Jurkat, Clone E6-1 (cell line): ENCODE data around the gene WWOX.

ENCODE experiments used
- DNase-seq: peaks from one replicate; pipeline ENCODE4 v3.0.0-alpha.2; 2011; ENCODE audit warnings: low read depth, low spot score
- H3K4me3 ChIP-seq: 2 replicates; pipeline ENCODE4 v1.5.1; 2011; ENCODE audit warnings: mild to moderate bottlenecking, low read length, control low read depth, moderate library complexity

WWOX gene

DNA sequence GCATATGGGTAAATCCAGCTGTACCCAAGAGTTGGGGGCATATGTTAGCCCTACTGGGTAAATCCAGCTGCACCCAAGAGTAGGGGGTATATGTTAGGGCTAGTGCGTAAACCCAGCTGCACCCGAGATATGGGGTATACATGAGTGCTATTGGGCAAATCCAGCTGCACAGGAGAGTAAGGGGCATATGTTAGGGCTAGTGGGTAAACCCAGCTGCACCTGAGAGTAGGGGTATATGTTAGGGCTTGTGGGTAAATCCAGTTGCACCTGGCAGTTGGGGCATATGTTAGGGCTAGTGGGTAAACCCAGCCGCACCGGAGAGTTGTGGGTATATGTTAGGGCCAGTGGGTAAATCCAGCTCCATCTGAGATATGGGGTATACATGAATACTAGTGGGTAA lies 80.9 kb downstream of the WWOX start:
- no peak for DNase-seq

DNA sequence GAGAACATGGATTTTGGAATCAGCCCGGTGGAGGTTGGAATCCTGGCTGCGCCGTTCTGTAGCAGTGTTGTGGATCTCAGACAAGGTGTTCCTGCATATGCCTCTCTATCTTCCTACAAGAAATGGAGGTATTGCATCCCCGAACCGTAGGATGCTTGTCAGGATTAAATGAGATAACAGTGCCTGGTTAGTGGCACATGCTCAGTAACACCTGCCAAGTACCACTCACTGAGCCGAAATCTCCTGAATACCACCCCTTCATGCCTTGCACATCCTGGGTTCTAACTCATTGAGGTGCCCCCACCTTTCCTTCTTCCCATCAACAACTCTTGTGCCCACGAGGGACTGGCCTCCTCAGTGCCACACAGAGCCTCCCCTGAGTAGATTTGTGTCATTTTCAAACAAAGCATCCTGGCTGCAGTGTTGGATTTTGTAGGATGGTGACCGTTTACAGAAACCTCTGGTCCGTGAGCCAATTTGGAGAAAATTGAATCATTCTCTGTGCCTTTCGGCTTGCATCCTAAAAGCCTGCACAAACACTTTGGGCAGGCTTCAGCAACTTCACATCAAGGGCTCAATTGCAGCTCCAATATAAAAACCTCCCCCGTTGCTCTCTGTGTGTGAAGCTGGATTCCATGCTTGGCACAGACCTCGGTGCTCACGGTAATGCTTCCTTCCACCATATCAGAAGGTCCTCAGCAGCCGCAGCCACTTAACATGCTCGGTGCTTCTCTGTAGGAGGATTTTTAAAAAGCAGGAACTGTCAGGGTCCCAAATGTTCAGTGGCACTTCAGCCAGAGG lies 84.2 kb downstream of the WWOX start:
- no peak for DNase-seq

More for the DNA sequence above, 80.9 kb downstream of the WWOX start:
- H3K4me3 ChIP-seq = no peak overlapping the region

DNA sequence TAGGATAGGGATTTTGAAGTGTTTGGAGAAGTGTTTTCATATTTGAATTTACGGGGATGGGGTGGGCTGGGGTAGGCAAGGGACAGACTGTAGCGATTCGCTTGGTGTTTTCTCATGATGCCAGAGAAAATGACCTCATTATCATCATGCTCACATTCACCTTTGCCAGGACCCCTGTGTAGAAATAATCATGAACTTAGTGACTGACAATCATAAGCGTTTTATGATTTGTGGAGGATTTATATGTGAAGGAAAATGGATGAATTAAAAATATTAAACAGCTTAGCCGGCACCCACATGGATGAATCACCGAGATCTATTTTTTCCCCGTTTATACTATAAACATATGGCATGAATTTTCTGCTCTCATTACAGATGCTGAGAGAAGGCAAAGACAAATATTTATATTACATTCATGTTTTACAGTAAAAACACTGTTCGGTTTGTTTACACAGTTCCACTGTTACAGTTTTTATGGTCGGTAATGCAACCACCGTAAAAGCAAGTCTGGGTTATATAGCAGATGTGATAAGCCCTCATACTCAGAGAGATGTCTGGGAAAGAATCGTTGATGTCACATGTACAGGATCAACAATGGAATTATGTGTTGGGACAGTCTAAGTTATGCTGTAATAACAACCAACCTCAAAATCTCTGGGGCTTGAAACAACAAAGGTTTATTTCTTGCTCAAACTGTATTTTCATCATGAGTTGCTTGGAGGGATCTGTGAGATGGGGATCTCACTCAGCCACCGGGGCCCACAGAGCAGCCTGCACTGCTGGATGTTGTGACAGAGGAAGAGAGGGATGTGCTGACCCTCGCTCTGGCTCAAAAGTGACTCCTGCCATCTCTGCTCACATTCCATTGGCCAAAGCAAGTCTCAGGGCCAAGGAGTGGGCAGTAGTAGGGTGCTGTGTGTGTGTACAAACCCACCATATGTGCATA lies 85.1 kb downstream of the WWOX start:
- no peak for DNase-seq
- H3K4me3 ChIP-seq = no peak overlapping the region

More for the DNA sequence above, 84.2 kb downstream of the WWOX start:
- no peak overlapping the region for H3K4me3 ChIP-seq

DNA sequence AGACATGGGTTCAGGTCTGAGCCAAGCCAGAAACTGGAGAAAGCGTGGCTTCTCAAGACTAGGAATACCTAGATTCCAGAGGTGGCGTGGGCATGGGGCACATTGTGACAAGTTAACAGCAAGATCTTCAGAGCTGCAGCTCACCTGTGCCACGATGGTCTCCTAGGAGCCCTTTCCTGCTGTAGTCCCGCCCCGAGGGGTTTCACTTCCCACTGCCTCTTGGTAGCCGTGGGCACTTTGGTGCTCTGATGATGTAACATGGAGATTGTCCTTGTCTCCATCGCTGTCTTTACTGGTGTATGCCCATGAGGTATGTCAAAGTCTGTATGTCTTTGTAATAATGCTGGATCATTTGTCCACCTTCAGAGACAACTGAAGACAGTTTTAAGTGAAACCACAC lies 89.7 kb downstream of the WWOX start:
- H3K4me3 ChIP-seq = no peak overlapping the region
- DNase-seq = no peak

DNA sequence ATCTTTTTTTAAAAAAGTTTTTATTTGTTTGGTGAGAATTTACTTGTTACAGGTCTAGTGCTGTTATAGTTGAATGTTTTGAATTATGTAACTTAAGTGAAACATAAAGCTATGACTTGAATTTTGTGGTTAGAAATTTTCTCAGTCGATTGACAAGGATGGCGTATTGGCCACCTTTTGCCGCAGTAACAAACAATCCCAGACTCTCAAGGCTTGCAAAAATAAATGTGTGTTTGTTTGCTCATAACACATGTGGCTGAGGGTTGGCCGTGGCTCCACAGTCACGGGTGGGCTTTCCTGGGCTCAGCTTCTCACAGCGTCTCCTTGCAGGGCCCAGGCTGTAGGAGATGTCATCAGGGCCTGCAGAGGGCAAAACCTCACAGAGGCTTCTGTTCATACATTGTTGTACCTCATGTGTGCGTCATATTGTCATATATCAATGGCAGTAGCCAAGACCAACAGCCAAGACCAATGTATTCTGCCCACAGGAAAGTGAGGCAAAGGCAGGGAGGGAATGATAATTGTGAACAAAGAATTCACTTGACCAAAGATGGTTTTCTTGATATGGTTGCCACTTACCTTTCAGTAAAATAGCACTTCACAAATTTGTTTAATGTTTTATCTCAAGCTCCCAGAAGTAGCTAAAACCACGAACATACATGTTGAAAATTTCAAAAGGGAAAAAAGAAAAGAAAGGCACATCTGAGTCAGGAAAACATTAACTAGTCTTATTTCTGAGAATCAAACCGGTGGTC lies 93.5 kb downstream of the WWOX start:
- peak; percentile 46 for DNase-seq
- no peak overlapping the region for H3K4me3 ChIP-seq

DNA sequence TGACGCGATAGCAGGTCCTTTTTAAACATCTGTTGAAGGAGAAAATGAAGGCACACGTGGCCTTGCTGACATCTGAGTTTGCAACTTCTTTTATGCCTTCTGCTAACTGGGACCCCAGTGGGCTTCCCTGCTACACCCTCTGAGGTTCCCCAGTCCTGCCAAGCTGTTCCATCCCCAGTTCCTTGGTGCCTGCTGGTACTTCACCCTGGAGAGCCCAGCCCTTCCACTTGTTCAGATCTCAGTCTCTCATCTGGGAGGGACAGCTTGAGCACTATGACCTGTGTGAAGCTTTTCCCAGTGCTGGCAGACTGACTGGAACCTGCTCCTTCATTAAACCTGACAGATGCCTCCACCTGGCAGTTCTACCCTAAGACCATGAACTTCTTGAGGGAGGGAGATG lies 95.5 kb downstream of the WWOX start:
- DNase-seq = no peak
- no peak overlapping the region for H3K4me3 ChIP-seq

DNA sequence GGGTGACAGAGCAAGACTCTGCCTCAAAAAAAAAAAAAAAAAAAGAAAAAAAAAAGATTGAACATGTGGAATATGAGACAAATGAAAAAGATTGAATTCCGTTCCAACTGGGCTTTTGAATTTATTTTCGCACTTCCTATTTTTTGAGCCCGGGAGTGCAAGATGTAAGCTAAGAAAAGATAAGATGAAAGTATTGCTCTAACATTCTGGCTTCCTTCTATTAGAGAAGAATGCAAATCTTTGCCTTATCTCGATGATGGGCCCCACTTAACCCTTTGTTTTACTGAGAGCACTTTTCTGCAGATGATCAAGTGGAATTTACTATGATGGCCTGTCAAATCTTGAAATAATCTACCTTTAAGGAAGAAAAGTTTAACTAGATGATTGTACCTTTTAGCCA lies 96.3 kb downstream of the WWOX start:
- no peak for DNase-seq
- no peak overlapping the region for H3K4me3 ChIP-seq

DNA sequence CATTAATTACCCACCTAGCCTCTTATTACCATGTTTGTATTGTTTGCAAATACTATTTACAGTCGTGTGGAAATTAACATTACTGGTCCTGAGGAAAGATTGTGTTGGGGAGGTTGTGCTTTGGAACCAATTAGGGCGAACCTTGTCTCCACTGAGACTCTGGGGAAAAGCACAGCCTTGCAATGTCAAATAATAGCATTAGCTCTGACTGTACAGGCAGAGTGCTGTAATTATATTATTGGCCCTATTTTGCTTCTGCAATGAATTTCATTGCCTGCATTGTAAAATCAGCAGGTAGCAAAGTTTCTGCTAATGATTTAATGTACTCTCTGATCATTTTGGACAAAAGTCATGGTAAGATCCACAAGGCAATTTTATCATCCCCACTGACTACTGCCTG lies 97.0 kb downstream of the WWOX start:
- H3K4me3 ChIP-seq = no peak overlapping the region
- no peak for DNase-seq

DNA sequence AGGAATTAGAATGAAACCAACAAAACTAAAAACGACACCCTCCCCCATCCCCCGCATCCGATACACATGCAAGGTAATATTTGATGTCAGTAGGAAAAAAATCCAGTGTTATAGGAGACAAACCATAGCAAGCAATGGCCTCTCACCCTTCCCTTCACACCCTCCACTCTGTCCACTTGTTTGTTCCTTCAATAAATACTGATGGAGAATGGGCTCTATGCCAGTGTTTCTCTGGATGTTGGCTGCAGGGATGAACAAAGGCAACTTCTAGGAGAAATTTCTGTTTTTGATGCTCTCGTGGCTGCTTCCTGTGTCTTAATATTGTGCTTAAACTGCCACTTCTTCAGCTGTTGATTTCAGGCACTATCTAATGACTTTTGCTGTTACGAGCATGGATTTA lies 98.8 kb downstream of the WWOX start:
- DNase-seq = no peak
- no peak overlapping the region for H3K4me3 ChIP-seq

DNA sequence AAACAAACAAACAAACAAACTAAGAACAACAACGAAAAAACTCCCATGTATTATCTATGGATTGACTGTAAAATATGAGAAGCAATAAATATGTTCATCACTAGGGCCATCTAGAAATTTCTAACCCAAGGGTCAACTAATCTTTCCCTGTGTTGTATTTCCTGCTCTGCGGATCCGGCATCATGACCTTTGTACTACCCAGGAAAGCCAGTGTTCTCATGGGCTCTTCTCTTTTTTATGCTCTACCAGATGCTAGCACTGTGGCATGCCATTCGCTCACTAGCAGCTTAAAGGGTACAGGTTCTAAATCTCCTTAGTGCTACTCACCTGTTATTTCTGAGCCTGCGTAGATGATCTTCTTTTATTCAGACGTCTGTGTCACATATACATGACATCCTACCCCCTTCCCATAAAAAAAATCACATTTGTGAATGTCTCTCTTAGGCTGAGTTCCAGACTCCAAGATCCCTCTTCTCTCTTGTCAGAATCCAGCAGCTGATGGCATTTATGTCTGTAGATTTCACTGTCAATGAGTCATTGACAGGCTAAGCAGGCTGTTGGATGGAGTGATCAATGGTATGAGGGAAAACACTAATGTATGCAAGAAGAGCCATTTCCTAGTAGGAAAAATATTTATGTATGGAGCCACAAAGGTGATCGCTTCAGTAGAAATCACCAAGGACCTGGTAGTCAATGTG lies 100.0 kb downstream of the WWOX start:
- no peak for DNase-seq
- no peak overlapping the region for H3K4me3 ChIP-seq

DNA sequence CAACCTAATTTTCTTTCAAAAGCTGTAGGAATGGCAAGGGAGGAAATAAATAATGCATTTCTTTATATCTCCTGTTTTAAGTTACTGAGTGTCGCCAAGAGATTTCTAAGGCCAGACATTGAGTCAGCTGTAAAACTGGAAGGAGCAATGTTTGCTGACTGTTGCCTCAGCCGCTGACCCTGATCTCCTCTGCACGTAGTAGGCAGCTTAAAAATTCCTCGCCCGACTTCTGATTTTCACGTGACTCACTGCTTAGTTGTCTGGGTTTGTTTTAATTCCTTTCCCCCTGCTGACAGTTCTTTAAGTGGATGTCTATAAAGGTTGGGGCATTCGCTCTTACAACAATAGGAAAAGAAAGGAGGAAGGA lies 100.6 kb downstream of the WWOX start:
- no peak for DNase-seq
- no peak overlapping the region for H3K4me3 ChIP-seq

DNA sequence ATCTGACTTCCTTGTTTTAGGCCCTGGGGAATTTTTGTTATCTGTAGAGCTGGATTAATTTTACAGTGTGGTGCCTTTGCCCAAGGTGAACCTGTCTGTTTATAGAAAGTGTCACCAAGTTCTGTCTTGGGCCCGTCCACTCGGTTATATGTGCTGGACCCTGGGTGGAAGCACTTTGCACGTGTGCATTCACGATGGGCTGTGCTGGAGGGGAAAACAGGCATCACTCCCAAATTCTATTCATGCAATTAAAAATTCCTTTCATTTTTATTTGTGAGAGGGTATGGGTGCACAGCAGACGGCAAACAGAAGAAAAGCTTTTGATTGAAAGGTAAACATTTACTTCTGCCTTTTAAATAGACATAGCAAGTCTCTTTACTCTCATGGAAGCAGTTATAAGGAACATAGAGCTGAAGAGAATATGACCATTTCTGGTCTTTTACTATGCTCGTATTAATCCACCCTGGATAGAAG lies 101.2 kb downstream of the WWOX start:
- DNase-seq = no peak
- H3K4me3 ChIP-seq = no peak overlapping the region

DNA sequence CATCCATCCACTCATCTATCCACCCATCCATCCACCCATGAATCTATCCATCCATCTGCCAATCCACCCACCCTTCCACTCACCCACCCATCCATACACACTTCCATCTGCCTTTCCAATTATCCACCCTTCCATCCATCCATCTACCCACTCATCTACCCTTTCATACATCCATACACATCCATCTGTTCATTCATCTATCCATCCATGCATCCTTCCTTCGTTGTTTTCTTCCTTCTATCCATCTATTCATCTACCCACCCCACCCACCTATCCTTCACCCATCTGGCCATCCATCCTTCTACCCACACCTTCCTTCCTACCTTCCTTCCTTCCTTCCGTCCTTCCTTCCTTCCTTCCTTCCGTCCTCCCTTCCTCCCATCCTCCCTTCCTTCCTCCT lies 106.1 kb downstream of the WWOX start:
- no peak for DNase-seq
- H3K4me3 ChIP-seq = no peak overlapping the region

DNA sequence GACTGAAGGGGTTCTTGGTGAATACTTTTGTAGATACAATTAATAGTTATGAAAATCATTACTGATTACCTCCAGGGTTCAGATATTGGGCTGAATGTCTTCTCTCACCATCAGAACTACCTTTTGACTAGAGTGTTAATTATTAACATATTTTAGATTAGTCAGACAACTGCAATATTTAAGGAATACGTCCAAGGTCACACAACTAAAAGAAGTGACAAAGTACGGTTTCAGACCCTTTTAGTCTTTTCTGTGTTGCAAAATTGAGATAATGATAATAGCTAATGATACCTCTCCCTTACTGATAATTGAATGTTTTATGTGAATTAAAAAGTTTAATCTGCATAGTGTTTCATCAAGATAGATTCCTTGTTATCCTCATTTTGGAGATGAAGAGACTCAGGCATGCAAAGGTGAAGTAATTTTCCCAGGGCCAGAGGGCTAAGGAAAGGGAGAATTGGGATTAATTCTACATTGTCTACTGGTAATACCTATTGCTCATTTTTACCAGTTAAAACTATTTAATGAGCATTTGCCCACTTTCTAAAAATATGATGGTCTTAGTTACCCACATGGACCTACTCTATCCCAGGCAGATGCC lies 107.3 kb downstream of the WWOX start:
- no peak overlapping the region for H3K4me3 ChIP-seq
- DNase-seq = no peak

DNA sequence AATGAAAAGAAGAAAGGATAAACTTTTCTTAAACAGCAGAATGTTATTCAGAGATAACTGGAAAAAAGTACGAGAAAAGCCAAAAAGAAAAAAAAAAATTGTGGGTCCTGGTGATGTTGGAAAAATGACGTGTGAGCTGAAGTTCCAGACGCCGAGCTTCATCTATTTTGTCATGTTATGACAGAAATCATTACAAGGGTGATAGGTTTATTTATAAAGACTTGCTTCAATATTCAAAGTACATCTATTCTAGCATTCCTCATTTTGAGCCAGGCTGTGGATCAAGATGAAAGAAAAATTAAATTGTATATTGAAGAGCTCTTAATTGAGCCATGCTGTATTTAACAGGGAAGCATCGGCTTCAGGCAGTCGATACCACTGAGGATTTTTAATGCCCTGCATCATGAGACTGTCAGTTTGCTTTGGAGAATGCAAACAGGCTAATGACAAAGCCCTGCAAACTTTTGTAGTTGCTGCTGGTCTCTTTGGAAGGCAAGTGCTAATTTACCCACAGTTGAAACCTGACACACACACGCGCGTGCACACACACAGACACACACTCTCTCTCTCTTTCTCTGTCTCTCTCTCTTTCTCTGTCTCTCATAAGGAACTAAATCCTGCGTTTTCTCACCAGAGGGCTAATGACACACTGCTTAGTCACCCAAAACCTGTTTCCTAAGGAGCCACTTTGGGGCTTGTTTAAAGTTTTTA lies 110.7 kb downstream of the WWOX start:
- no peak for DNase-seq
- H3K4me3 ChIP-seq = no peak overlapping the region

DNA sequence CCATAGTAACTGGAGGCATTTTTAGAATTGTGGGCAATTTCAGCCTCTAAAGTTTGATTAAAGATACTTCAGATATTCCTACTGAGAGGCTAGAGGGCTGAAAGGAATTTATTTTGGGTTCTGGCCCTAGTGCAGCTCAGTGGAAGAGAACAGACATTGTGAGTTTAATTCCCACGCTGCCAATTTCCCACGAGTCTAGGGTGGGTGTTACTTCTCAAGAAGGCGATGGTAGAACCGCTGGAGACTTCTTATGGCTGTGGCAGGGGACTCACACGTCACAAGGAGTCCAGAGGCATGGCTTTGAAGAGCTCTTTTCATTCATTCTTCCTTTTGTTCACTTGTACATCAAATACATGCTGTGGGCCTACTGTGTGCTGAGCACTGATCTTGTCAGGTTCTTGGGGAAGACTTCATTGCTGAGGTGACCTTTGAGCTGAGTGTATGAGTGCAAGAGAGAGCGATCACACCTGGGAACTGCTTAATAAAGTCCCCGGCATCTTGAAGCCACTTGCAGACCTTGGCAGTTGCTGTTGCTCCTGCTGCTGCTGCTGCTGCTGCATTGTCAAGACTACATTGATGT lies 111.7 kb downstream of the WWOX start:
- no peak overlapping the region for H3K4me3 ChIP-seq
- no peak for DNase-seq

DNA sequence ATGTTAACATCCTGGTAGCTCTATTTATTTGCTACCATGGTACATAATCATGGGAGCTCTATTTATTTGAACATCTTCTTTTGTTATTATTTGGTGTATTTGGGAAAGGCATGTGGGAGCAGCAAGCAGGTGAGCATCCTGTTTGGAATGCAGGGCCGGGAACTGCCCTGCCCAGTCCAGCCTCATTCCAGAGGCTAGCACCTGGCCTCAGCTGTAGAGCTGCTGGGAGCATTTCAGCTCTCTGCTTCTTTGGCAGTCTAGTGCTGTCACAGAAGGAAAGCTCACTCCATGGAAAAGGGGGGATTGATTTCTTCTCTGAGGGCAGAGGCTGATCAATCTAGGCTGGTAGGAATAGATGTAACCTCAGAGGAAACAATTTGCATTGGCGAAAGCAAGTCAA lies 112.5 kb downstream of the WWOX start:
- DNase-seq = no peak
- H3K4me3 ChIP-seq = no peak overlapping the region

DNA sequence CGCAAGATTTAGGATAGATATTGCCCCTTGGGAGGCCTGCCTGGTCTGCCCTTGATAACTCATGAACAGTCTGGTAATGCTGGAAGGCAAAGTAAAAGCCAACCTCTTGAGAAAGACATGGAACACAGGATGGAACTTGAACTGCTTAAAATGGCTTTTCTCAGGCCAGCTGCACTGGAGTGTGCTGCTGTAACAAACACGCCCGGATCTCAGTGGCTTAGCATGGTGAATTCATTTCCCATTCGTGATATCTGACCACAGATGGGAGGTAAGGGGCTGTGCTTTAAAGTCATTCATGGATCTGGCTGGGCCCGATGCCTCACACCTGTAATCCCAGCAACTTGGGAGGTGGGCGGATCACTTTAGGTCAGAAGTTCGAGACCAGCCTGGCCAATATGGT lies 113.2 kb downstream of the WWOX start:
- DNase-seq = no peak
- H3K4me3 ChIP-seq = no peak overlapping the region
